HS-27A (cell line): ENCODE results near the gene WDR4.
"Not testable (repeated sequence)": the region's sequence is repeated elsewhere in the genome, so short reads cannot be mapped to it uniquely, and the experiment has no call there.

Experiments used
- DNase-seq: peaks from one replicate; pipeline ENCODE4 v3.0.0-alpha.2; 2012; ENCODE audit warnings: low read depth, missing footprints

WDR4 gene

GRCh38 chr21:42875811-42876210 is 3.5 kb downstream of the WDR4 start:
- DNase-seq: not testable (repeated sequence)

GRCh38 chr21:42873096-42873495 is 6.2 kb downstream of the WDR4 start:
- DNase-seq: no peak

- DNase-seq: no peak
Measured at GRCh38 chr21:42868196-42868595, 11.1 kb downstream of the WDR4 start.

GRCh38 chr21:42865776-42866160 is 13.6 kb downstream of the WDR4 start:
- no peak for DNase-seq

- no peak for DNase-seq
Measured at GRCh38 chr21:42864815-42865775, 14.2 kb downstream of the WDR4 start.

- DNase-seq: no peak
Measured at GRCh38 chr21:42864286-42864685, 15.1 kb downstream of the WDR4 start.

- no peak for DNase-seq
Measured at GRCh38 chr21:42863504-42863870, 15.9 kb downstream of the WDR4 start.

- no peak for DNase-seq
Measured at GRCh38 chr21:42862774-42863503, 16.4 kb downstream of the WDR4 start.

- no peak for DNase-seq
Measured at GRCh38 chr21:42861848-42862400, 17.4 kb downstream of the WDR4 start.

- no peak for DNase-seq
Measured at GRCh38 chr21:42861311-42861847, 18.0 kb downstream of the WDR4 start.

GRCh38 chr21:42860345-42860744 is 19.0 kb downstream of the WDR4 start:
- DNase-seq: no peak

GRCh38 chr21:42859891-42860230 is 19.5 kb downstream of the WDR4 start:
- no peak for DNase-seq

- no peak for DNase-seq
Measured at GRCh38 chr21:42858957-42859890, 20.1 kb downstream of the WDR4 start.

- no peak for DNase-seq
Measured at GRCh38 chr21:42858185-42858847, 21.0 kb downstream of the WDR4 start.

- DNase-seq: no peak
Measured at GRCh38 chr21:42857216-42857615, 22.1 kb downstream of the WDR4 start.

GRCh38 chr21:42855937-42856335 is 23.4 kb downstream of the WDR4 start:
- no peak for DNase-seq

- DNase-seq: no peak
Measured at GRCh38 chr21:42855171-42855936, 24.0 kb downstream of the WDR4 start.

- DNase-seq: no peak
Measured at GRCh38 chr21:42854246-42855010, 24.9 kb downstream of the WDR4 start.

GRCh38 chr21:42853621-42854020 is 25.7 kb downstream of the WDR4 start:
- no peak for DNase-seq
